T follicular helper cell (primary cell): Measurements from ENCODE around the gene FOLR2.

ENCODE experiments used
- DNase-seq: peaks from one replicate; pipeline ENCODE4 v3.0.0-alpha.2; 2020; ENCODE audit warnings: low read depth

Gene FOLR2

GRCh38 chr11:72229925-72230763 lies 13.6 kb downstream of the FOLR2 start:
- no peak for DNase-seq

GRCh38 chr11:72230764-72231365 lies 14.3 kb downstream of the FOLR2 start:
- no peak for DNase-seq

- no peak for DNase-seq
Measured at GRCh38 chr11:72231396-72232259, 15.0 kb downstream of the FOLR2 start.

- no peak for DNase-seq
Measured at GRCh38 chr11:72232260-72233055, 15.9 kb downstream of the FOLR2 start.

- DNase-seq: no peak
Measured at GRCh38 chr11:72233056-72233772, 16.6 kb downstream of the FOLR2 start.

- no peak for DNase-seq
Measured at GRCh38 chr11:72233773-72234513, 17.3 kb downstream of the FOLR2 start.

- DNase-seq: no peak
Measured at GRCh38 chr11:72234514-72234830, 17.9 kb downstream of the FOLR2 start.

- no peak for DNase-seq
Measured at GRCh38 chr11:72234920-72235319, 18.3 kb downstream of the FOLR2 start.

- no peak for DNase-seq
Measured at GRCh38 chr11:72235351-72236057, 18.9 kb downstream of the FOLR2 start.

GRCh38 chr11:72236083-72236697 lies 19.6 kb downstream of the FOLR2 start:
- DNase-seq: no peak

GRCh38 chr11:72236774-72237111 lies 20.1 kb downstream of the FOLR2 start:
- DNase-seq: no peak

- DNase-seq: no peak
Measured at GRCh38 chr11:72237112-72237931, 20.7 kb downstream of the FOLR2 start.

- DNase-seq: no peak
Measured at GRCh38 chr11:72238040-72238450, 21.5 kb downstream of the FOLR2 start.

GRCh38 chr11:72238492-72239312 lies 22.1 kb downstream of the FOLR2 start:
- DNase-seq: no peak

GRCh38 chr11:72239313-72239848 lies 22.8 kb downstream of the FOLR2 start:
- no peak for DNase-seq

- DNase-seq: no peak
Measured at GRCh38 chr11:72239849-72240460, 23.4 kb downstream of the FOLR2 start.
